Measurements from ENCODE around the gene BGLAP.
"Not testable (repeated sequence)": the region's sequence is repeated elsewhere in the genome, so short reads cannot be mapped to it uniquely, and the experiment has no call there.

Gene BGLAP

DNA sequence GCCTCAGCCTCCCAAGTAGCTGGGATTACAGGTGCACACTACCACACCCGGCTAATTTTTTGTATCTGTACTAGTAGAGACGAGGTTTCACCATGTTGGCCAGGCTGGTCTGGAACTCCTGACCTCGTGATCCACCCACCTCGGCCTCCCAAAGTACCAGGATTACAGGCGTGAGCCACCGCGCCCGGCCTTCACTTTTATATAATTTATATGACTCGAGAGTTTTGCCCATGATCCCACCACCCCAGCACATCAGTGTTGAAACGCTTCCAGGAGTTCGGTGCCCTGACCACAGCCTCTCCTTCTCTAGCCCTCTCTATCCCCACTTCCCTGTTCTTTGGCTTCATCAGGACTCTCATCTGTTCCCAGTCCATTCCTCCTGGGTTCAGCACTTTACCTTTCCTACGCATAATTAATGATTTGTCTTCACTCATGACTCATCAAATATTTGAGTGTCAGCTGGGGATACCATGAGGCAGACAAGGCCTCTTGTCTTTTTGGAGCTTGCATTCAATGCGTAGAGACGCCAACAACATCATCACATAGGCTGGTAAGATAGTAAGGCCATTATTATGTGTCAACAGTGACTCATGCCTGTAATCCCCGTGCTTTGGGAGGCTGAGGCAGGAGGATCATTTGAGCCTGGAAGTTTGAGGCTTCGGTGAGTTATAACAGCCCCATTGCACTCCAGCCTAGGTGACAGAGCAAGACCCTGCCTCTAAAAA lies 27.8 kb upstream of the BGLAP start:
- no peak overlapping the region for H3K4me3 ChIP-seq (ENCODE audit: low read depth, low read length)
- TF ChIP-seq, protein P1, sequence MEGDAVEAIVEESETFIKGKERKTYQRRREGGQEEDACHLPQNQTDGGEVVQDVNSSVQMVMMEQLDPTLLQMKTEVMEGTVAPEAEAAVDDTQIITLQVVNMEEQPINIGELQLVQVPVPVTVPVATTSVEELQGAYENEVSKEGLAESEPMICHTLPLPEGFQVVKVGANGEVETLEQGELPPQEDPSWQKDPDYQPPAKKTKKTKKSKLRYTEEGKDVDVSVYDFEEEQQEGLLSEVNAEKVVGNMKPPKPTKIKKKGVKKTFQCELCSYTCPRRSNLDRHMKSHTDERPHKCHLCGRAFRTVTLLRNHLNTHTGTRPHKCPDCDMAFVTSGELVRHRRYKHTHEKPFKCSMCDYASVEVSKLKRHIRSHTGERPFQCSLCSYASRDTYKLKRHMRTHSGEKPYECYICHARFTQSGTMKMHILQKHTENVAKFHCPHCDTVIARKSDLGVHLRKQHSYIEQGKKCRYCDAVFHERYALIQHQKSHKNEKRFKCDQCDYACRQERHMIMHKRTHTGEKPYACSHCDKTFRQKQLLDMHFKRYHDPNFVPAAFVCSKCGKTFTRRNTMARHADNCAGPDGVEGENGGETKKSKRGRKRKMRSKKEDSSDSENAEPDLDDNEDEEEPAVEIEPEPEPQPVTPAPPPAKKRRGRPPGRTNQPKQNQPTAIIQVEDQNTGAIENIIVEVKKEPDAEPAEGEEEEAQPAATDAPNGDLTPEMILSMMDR (IDR thresholded peaks at IDR 0.05; ENCODE audit: borderline replicate concordance, insufficient read depth, low read depth, low read length), result no peak

DNA sequence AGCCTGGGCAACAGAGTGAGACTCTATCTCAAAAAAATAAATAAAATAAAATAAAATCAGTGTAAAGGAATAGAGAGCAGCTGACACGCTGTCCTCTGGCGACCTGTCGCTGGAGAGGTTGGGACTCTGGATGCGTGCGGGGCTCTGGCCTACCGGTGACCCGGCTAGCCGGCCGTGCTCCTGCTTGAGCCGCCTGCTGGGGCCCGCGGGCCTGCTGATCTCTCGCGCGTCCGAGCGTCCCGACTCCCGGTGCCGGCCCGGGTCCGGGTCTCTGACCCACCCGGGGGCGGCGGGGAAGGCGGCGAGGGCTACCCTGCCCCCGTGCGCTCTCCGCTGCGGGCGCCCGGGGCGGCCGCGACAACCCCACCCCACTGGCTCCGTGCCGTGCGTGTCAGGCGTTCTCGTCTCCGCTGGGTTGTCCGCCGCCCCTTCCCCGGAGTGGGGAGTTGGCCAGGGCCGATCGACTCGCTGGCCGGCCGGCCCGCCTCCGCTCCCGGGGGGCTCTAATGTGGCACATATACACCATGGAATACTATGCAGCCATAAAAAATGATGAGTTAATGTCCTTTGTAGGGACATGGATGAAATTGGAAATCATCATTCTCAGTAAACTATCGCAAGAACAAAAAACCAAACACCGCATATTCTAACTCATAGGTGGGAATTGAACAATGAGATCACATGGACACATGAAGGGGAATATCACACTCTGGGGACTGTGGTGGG lies 25.5 kb upstream of the BGLAP start:
- not testable (repeated sequence) for H3K4me3 ChIP-seq (ENCODE audit: low read depth, low read length)

DNA sequence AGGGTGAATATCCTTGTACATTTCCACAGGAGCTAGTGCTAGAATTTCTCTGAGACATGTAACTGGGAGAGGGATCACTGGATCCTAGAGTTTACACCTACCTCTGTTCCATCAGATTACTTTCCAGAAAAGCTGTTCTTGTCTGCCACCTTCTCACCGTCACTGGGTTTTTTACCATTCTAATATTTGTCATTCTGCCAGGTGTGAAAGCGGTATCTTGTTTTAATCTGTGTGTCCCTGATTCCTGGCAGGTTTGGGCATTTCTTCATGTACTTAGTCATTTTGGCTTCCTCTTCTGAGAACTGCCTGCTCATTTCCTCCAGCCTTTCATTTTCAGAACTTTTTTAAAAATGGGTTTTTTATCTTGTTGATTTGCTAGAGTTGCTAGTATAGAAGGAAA lies 24.1 kb upstream of the BGLAP start:
- H3K4me3 ChIP-seq (ENCODE audit: low read depth, low read length), result no peak overlapping the region
- TF ChIP-seq, protein P1 (IDR thresholded peaks at IDR 0.05; ENCODE audit: borderline replicate concordance, insufficient read depth, low read depth, low read length), result no peak

DNA sequence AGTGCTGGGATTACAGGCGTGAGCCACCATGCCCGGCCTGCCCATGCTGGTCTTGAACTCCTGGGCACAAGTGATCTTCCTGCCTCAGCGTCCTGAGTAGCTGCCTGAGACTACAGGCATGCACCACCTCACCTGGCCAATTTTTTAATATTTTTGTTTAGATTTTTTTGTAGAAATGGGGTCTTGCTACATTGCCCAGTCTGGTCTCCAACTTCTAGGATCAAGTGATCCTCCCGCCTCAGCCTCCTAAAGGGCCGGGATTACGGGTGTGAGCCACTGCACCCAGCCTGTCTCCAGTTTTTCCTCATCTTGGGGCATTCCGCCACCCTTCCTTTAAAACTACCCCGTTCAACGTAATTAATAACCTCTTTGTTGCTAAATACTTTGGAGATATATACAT lies 21.8 kb upstream of the BGLAP start:
- TF ChIP-seq, protein P1 (IDR thresholded peaks at IDR 0.05; ENCODE audit: borderline replicate concordance, insufficient read depth, low read depth, low read length), result no peak
- H3K4me3 ChIP-seq (ENCODE audit: low read depth, low read length), result no peak overlapping the region

DNA sequence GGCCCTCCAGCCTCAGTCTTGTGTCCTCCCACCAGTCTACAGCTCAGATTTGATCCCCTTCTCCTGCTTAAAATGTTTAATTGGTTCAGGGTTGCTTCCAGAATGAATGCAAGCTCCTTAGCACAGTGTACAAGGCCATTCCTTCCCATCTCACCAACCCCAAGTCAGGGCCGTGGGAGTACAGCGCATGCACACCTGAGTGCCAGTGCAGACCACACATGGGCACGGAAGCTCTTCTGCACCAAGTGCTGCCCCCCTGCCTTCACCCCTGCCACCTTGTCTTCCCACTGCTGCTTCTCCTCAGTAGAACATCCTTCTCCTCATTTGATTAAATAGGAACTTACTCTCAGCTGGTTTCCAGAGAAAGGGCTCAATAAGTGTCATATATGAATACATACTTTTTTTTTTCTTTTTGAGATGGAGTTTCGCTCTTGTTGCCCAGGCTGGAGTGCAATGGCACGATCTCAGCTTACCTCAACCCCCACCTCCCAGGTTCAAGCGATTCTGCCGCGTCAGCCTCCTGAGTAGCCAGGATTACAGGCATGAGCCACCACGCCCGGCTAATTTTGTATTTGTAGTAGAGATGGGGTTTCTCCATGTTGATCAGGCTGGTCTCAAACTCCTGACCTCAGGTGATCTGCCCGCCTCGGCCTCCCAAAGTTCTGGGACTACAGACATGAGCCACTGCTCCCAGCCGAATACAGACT lies 19.8 kb upstream of the BGLAP start:
- TF ChIP-seq, protein P1 (IDR thresholded peaks at IDR 0.05; ENCODE audit: borderline replicate concordance, insufficient read depth, low read depth, low read length), result no peak
- no peak overlapping the region for H3K4me3 ChIP-seq (ENCODE audit: low read depth, low read length)

DNA sequence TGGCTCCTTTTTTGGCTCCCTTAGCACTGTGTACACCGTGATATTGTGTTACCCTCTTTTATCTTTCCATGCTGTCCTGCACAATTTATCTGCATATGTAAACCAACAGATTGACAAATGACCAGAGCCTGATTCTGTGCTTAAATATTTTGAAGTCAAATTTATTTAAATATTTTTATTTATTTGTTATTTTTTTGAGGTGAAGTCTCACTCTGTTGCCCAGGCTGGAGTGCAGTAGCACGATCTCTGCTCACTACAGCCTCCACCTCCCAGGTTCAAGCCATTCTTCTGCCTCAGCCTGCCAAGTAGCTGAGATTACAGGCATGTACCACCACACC lies 16.3 kb upstream of the BGLAP start:
- TF ChIP-seq, protein P1 (IDR thresholded peaks at IDR 0.05; ENCODE audit: borderline replicate concordance, insufficient read depth, low read depth, low read length), result no peak
- no peak overlapping the region for H3K4me3 ChIP-seq (ENCODE audit: low read depth, low read length)

DNA sequence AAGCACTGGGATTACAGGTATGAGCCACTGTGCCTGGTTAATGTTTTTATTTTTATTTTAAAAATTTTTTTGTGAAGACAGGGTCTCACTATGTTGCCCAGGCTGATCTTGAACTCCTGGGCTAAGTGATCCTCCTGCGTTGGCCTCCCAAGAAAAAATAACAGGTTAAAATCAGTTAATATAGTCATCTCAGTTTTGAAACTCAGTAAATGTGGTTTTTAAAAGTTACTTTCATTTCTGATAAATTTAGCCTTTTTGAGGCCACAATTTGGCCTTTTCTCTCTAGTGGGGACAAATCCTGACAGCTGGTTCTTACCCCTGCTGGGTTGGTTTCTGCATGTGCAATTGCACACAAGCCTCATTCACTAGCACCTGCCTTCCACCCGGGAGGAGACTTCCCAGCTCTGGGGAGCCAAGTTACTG lies 15.9 kb upstream of the BGLAP start:
- TF ChIP-seq, protein P1 (IDR thresholded peaks at IDR 0.05; ENCODE audit: borderline replicate concordance, insufficient read depth, low read depth, low read length), result no peak

More for the DNA sequence above, 15.9 kb upstream of the BGLAP start:
- H3K4me3 ChIP-seq (ENCODE audit: low read depth, low read length), result no peak overlapping the region

Measured in GM12875 (cell line).